Measurements from ENCODE around the gene TPD52L1. TPM values are rescaled to one million over a fixed set of nuclear protein-coding genes. Genes with fewer than 3 reads are reported as not detected.

The TPD52L1 gene
- total RNA-seq, 4 donors from 2014 or later = 13.4 to 39.6 (median 21.2) TPM

GRCh38 chr6:125246566-125246965 is 93.0 kb downstream of the TPD52L1 start:
- Histone ChIP-seq H3K9me3 (no peaks in the 10 kb centered on the region), H3K27ac (no peak overlapping the region), H3K4me1 (peaks cover 0 to 6% (median 0%) of the 10 kb centered on the region in 4 donors), H3K36me3 (no peaks in the 10 kb centered on the region), H3K4me3 (no peak overlapping the region), H3K27me3 (no peaks in the 10 kb centered on the region)
- DNase-seq = no peak
- TF ChIP-seq CTCF (IDR thresholded peaks at IDR 0.05) (no peak), POLR2A (IDR thresholded peaks at IDR 0.05) (no peak)

DNA sequence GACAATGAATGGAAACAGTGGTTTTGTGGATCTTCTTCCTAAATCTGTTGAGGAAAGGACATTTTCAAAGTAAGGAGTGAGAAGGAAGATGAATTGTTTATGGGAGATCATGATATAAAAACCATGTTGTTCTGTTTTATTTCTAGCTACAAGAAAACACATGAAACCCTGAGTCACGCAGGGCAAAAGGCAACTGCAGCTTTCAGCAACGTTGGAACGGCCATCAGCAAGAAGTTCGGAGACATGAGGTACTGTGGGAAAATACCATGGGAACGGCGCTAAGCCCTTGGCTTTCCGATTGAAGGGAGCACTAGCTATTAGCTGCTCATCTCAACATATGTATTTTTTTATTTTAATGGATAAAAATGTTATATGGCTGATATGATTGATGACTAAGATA is 94.6 kb downstream of the TPD52L1 start:
- TF ChIP-seq POLR2A (IDR thresholded peaks at IDR 0.05) (no peak), CTCF (IDR thresholded peaks at IDR 0.05) (no peak)
- H3K36me3 ChIP-seq = no peaks in the 10 kb centered on the region
- H3K9me3 ChIP-seq = no peaks in the 10 kb centered on the region
- peaks cover 0 to 6% (median 0%) of the 10 kb centered on the region in 4 donors for H3K4me1 ChIP-seq
- DNase-seq = no peak
- H3K4me3 ChIP-seq = no peak overlapping the region
- no peaks in the 10 kb centered on the region for H3K27me3 ChIP-seq
- no peak overlapping the region for H3K27ac ChIP-seq

DNA sequence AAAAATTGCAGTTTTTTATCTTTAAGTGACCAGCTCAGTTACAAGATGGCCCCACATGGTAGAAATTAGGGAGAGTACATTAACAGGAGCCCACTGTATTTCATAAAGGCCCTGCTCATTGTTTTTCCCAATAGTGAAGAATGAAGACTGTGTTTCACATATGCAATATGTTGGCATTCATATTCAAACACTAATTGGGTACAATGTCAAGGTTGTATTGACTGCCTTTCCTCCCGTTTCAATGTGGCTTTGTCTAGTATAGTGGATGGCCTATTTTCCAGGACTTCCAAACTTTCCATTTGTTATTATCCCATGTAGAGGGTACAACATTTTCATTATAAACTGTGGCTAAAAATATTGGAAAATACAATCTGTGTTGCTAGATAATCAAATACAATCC is 96.9 kb downstream of the TPD52L1 start:
- no peaks in the 10 kb centered on the region for H3K9me3 ChIP-seq
- H3K4me3 ChIP-seq = no peak overlapping the region
- no peak for DNase-seq
- H3K4me1 ChIP-seq = peaks cover 0 to 3% (median 0%) of the 10 kb centered on the region in 4 donors
- no peak overlapping the region for H3K27ac ChIP-seq
- H3K36me3 ChIP-seq = no peaks in the 10 kb centered on the region
- H3K27me3 ChIP-seq = no peaks in the 10 kb centered on the region
- TF ChIP-seq CTCF (IDR thresholded peaks at IDR 0.05) (no peak), POLR2A (IDR thresholded peaks at IDR 0.05) (no peak)

GRCh38 chr6:125251516-125252220 is 98.1 kb downstream of the TPD52L1 start:
- DNase-seq = no peak
- H3K4me3 ChIP-seq = no peak overlapping the region
- H3K27me3 ChIP-seq = no peaks in the 10 kb centered on the region
- no peaks in the 10 kb centered on the region for H3K4me1 ChIP-seq
- H3K9me3 ChIP-seq = no peaks in the 10 kb centered on the region
- no peaks in the 10 kb centered on the region for H3K36me3 ChIP-seq
- no peak overlapping the region for H3K27ac ChIP-seq
- TF ChIP-seq CTCF (IDR thresholded peaks at IDR 0.05) = no peak
- TF ChIP-seq POLR2A (IDR thresholded peaks at IDR 0.05) = no peak

- H3K4me1 ChIP-seq = no peaks in the 10 kb centered on the region
- no peak overlapping the region for H3K27ac ChIP-seq
- H3K9me3 ChIP-seq = no peaks in the 10 kb centered on the region
- TF ChIP-seq POLR2A (IDR thresholded peaks at IDR 0.05) (no peak), CTCF (IDR thresholded peaks at IDR 0.05) (no peak)
- H3K4me3 ChIP-seq = no peak overlapping the region
- DNase-seq = no peak
- H3K27me3 ChIP-seq = no peaks in the 10 kb centered on the region
- no peaks in the 10 kb centered on the region for H3K36me3 ChIP-seq
Observed at GRCh38 chr6:125252891-125253290, 99.3 kb downstream of the TPD52L1 start.
